ENCODE results near the gene ARHGAP18.

The ARHGAP18 gene

DNA sequence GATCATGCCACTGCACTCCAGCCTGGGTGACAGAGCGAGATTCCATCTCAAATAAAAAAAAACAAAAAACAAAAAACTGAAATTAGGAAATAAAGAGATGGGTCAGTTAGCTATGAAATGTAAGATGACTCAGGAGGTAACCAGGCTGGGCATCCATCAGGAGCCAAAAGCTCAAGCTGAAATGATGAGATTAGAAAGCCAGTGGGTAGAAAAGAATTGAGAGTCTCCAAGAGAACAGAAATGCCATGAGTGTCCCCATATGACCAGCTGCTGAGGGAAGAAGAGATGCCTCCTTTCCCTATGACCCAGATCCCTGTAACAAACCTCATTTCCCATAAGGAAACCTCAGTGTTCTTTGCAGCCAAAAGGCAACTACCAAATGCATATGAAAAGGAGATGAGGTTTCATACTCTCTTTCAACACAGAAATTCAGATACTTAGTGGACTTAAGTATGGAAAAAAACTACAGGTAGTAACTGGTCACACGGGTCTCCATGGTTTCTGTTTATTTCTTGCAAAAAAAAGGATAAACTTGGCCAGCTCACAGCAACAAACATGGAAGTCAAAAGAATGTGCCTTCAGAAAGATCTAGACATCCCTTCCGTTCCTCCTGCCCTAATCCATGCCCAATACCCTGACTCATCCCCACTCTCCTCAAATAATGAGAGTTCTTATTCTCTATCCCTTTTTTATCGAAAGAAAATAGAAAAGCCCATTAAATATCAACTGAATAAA, 8.1 kb downstream of the ARHGAP18 start:
- no peak for FAIRE-seq
- TF ChIP-seq TAF1 (IDR thresholded peaks at IDR 0.05; ENCODE audit: borderline replicate concordance, low read depth, low read length) (no peak), POLR2AphosphoS5 (IDR thresholded peaks at IDR 0.05; ENCODE audit: low read depth, low read length) (no peak), POLR2A (IDR thresholded peaks at IDR 0.05; ENCODE audit: low read depth, low read length) (no peak)
- DNase-seq (ENCODE audit: insufficient read length), result no peak

GRCh38 chr6:129700666-129701065, 9.3 kb downstream of the ARHGAP18 start:
- TF ChIP-seq TAF1 (IDR thresholded peaks at IDR 0.05; ENCODE audit: borderline replicate concordance, low read depth, low read length) (no peak), POLR2AphosphoS5 (IDR thresholded peaks at IDR 0.05; ENCODE audit: low read depth, low read length) (no peak), POLR2A (IDR thresholded peaks at IDR 0.05; ENCODE audit: low read depth, low read length) (no peak)
- DNase-seq (ENCODE audit: insufficient read length) (no peak), FAIRE-seq (no peak)

DNA sequence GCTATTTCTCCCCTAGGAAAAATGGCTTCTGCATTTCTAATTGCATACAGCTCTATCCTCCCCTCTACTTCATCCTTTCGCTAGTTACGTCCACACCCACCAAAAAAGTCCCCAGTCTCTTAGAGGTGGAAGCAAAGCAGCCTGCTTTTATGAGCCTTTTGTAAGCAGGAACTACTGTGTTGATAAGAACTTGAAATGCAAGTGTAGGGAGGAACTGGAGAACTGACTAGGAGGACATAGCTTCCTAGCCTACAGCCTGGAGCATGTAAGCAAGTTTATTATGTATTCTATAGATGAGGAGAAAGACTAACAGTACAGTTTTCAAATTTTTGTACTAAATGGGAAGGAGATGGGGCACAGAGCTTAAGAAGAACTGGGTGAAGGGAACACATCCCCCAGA, 10.3 kb downstream of the ARHGAP18 start:
- TF ChIP-seq POLR2AphosphoS5 (IDR thresholded peaks at IDR 0.05; ENCODE audit: low read depth, low read length), result no peak
- no peak for TF ChIP-seq POLR2A (IDR thresholded peaks at IDR 0.05; ENCODE audit: low read depth, low read length)
- no peak for TF ChIP-seq TAF1 (IDR thresholded peaks at IDR 0.05; ENCODE audit: borderline replicate concordance, low read depth, low read length)
- DNase-seq (ENCODE audit: insufficient read length), result no peak
- no peak for FAIRE-seq

GRCh38 chr6:129698430-129698829, 11.5 kb downstream of the ARHGAP18 start:
- FAIRE-seq, result no peak
- DNase-seq (ENCODE audit: insufficient read length), result no peak
- no peak for TF ChIP-seq TAF1 (IDR thresholded peaks at IDR 0.05; ENCODE audit: borderline replicate concordance, low read depth, low read length)
- TF ChIP-seq POLR2AphosphoS5 (IDR thresholded peaks at IDR 0.05; ENCODE audit: low read depth, low read length), result no peak
- no peak for TF ChIP-seq POLR2A (IDR thresholded peaks at IDR 0.05; ENCODE audit: low read depth, low read length)

DNA sequence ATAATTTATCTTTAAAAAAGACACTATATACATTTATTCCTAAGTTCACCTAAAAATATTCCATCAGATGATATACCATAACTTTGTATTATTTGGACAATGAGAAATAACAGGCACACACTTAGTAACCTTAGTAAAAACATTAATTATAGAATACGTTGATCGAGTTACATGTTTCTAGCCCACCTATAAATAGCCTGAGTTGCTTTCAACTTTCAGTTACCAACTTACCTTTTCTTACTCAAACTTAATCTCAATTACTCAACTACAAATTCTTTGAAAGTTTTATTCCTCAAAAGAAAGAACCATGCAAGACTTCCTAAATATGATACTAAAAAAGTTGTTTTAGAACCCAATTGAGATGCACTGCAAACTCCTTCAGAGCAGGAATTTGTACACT, 12.2 kb downstream of the ARHGAP18 start:
- FAIRE-seq, result no peak
- TF ChIP-seq POLR2AphosphoS5 (IDR thresholded peaks at IDR 0.05; ENCODE audit: low read depth, low read length) (no peak), TAF1 (IDR thresholded peaks at IDR 0.05; ENCODE audit: borderline replicate concordance, low read depth, low read length) (no peak), POLR2A (IDR thresholded peaks at IDR 0.05; ENCODE audit: low read depth, low read length) (no peak)
- DNase-seq (ENCODE audit: insufficient read length), result no peak

DNA sequence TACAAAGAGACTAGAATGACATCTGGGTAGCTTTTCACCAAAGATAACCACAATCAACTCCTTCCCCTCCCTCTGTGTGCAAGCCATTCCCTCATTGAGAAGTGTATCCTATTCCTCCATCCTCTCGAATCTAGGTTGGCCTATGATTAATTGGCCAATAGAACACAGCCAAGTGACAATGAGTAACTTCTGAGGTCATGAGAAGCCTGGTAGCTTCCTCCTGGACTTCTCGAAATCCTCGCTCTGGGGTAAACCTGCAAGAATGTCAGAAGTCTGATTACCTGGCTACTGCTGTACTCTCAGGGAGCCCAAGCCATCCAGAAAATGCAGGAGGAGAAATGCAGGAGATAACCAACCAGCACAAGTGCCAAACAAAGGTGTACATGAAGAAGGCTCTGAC, 13.1 kb downstream of the ARHGAP18 start:
- TF ChIP-seq TAF1 (IDR thresholded peaks at IDR 0.05; ENCODE audit: borderline replicate concordance, low read depth, low read length), result no peak
- no peak for TF ChIP-seq POLR2AphosphoS5 (IDR thresholded peaks at IDR 0.05; ENCODE audit: low read depth, low read length)
- TF ChIP-seq POLR2A (IDR thresholded peaks at IDR 0.05; ENCODE audit: low read depth, low read length), result no peak
- no peak for FAIRE-seq
- no peak for DNase-seq (ENCODE audit: insufficient read length)

DNA sequence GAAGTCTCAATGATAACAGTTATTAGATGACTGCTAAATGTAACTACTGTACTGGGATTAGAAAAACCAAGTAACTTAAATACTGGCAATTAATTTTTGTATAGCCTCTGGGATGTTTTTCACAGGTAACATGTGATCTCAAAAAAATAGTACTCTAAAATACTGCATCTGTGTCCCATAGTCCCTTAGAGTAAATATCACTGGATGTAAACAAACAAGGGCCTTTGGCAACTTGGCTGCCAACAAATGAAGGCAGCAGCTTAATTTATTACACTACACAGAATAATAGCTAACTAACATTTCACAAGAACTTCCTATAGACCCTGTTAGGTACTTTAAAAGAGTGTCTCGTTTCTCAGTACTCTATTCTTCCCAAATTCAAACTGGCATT, 14.0 kb downstream of the ARHGAP18 start:
- FAIRE-seq, result no peak
- TF ChIP-seq POLR2AphosphoS5 (IDR thresholded peaks at IDR 0.05; ENCODE audit: low read depth, low read length) (no peak), POLR2A (IDR thresholded peaks at IDR 0.05; ENCODE audit: low read depth, low read length) (no peak), TAF1 (IDR thresholded peaks at IDR 0.05; ENCODE audit: borderline replicate concordance, low read depth, low read length) (no peak)
- DNase-seq (ENCODE audit: insufficient read length), result no peak

- TF ChIP-seq POLR2A (IDR thresholded peaks at IDR 0.05; ENCODE audit: low read depth, low read length), result no peak
- no peak for TF ChIP-seq POLR2AphosphoS5 (IDR thresholded peaks at IDR 0.05; ENCODE audit: low read depth, low read length)
- no peak for TF ChIP-seq TAF1 (IDR thresholded peaks at IDR 0.05; ENCODE audit: borderline replicate concordance, low read depth, low read length)
- FAIRE-seq, result no peak
- DNase-seq (ENCODE audit: insufficient read length), result no peak
Observed at GRCh38 chr6:129695373-129696027, 14.5 kb downstream of the ARHGAP18 start.

GRCh38 chr6:129694036-129694435, 15.9 kb downstream of the ARHGAP18 start:
- DNase-seq (ENCODE audit: insufficient read length) (no peak), FAIRE-seq (no peak)
- TF ChIP-seq POLR2A (IDR thresholded peaks at IDR 0.05; ENCODE audit: low read depth, low read length) (no peak), POLR2AphosphoS5 (IDR thresholded peaks at IDR 0.05; ENCODE audit: low read depth, low read length) (no peak), TAF1 (IDR thresholded peaks at IDR 0.05; ENCODE audit: borderline replicate concordance, low read depth, low read length) (no peak)

DNA sequence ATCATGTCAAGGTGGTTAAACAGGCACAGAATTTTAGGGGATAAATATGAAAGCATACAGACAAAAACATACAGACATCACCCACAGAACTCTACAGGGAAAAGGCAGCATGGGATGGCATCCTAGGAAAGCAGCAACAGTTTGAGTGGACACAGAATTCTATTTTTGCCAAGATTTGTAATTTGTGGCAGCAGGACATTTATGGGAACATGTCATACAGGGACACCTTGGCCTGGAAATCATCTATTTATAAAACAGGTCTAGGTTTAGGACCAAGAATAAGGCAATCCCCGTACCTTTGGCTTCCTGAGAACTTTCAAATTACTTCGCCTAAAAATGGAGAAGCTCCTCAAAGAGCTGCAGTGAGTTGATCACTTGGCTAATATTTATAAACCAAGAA, 17.5 kb downstream of the ARHGAP18 start:
- TF ChIP-seq POLR2A (IDR thresholded peaks at IDR 0.05; ENCODE audit: low read depth, low read length), result no peak
- no peak for TF ChIP-seq POLR2AphosphoS5 (IDR thresholded peaks at IDR 0.05; ENCODE audit: low read depth, low read length)
- no peak for TF ChIP-seq TAF1 (IDR thresholded peaks at IDR 0.05; ENCODE audit: borderline replicate concordance, low read depth, low read length)
- FAIRE-seq, result no peak
- DNase-seq (ENCODE audit: insufficient read length), result no peak

- DNase-seq (ENCODE audit: insufficient read length) (no peak), FAIRE-seq (no peak)
- no peak for TF ChIP-seq POLR2AphosphoS5 (IDR thresholded peaks at IDR 0.05; ENCODE audit: low read depth, low read length)
- no peak for TF ChIP-seq POLR2A (IDR thresholded peaks at IDR 0.05; ENCODE audit: low read depth, low read length)
- no peak for TF ChIP-seq TAF1 (IDR thresholded peaks at IDR 0.05; ENCODE audit: borderline replicate concordance, low read depth, low read length)
Observed at GRCh38 chr6:129691709-129692108, 18.3 kb downstream of the ARHGAP18 start.

GRCh38 chr6:129691043-129691640, 18.8 kb downstream of the ARHGAP18 start:
- FAIRE-seq (no peak), DNase-seq (ENCODE audit: insufficient read length) (no peak)
- no peak for TF ChIP-seq POLR2A (IDR thresholded peaks at IDR 0.05; ENCODE audit: low read depth, low read length)
- TF ChIP-seq POLR2AphosphoS5 (IDR thresholded peaks at IDR 0.05; ENCODE audit: low read depth, low read length), result no peak
- TF ChIP-seq TAF1 (IDR thresholded peaks at IDR 0.05; ENCODE audit: borderline replicate concordance, low read depth, low read length), result no peak

Measured in GM12892 (cell line).